ENCODE results near the gene DRC3.
"Not testable (repeated sequence)": the region's sequence is repeated elsewhere in the genome, so short reads cannot be mapped to it uniquely, and the experiment has no call there.

Gene DRC3

GRCh38 chr17:17947966-17948365 lies 24.7 kb upstream of the DRC3 start:
- H3K4me3 ChIP-seq (replicated peaks; ENCODE audit: low read depth, low read length): no peak overlapping the region
- no peak for DNase-seq (ENCODE audit: extremely low read depth, low read depth)
- TF ChIP-seq, protein P1, sequence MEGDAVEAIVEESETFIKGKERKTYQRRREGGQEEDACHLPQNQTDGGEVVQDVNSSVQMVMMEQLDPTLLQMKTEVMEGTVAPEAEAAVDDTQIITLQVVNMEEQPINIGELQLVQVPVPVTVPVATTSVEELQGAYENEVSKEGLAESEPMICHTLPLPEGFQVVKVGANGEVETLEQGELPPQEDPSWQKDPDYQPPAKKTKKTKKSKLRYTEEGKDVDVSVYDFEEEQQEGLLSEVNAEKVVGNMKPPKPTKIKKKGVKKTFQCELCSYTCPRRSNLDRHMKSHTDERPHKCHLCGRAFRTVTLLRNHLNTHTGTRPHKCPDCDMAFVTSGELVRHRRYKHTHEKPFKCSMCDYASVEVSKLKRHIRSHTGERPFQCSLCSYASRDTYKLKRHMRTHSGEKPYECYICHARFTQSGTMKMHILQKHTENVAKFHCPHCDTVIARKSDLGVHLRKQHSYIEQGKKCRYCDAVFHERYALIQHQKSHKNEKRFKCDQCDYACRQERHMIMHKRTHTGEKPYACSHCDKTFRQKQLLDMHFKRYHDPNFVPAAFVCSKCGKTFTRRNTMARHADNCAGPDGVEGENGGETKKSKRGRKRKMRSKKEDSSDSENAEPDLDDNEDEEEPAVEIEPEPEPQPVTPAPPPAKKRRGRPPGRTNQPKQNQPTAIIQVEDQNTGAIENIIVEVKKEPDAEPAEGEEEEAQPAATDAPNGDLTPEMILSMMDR (IDR thresholded peaks at IDR 0.05; ENCODE audit: low read depth, low read length, missing control alignments): no peak

DNA sequence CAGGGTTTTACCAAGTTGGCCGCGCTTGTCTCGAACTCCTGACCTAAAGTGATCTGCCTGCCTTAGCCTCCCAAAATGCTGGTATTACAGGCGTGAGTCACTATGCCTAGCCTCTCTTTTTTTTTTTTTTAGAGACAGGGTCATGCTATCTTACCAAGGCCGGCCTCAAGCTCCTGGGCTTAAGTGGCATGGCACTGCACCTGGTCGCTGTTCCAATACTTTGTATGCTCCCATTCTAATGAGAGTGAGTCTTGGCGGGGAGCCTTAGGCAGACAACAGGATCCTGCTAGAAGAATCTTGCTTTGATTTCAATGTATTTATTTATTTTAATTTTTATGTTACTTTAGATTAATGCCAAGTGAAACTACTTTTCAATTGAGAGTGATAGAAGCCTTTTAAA lies 22.3 kb upstream of the DRC3 start:
- TF ChIP-seq, protein P1 (IDR thresholded peaks at IDR 0.05; ENCODE audit: low read depth, low read length, missing control alignments): no peak
- no peak for DNase-seq (ENCODE audit: extremely low read depth, low read depth)
- no peak overlapping the region for H3K4me3 ChIP-seq (replicated peaks; ENCODE audit: low read depth, low read length)

DNA sequence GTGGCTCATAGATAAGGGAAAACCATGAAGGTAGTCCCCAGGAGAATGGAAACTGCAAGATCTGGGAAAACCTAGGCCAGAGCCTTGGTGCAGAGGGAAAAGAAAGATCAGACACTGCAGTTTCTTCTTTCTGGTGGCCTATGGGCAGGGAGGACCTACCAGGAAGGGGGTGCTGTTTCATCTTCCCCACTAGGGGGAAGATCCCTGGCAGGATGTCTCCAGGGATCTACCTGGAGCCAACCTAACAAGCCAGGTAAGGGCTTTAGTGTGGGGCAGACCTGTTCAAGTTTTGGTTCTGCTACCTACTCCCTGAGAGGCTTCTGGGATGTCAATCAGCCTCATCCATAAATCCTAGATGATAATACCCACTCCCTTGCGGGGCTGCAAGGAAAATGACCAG lies 21.9 kb upstream of the DRC3 start:
- DNase-seq (ENCODE audit: extremely low read depth, low read depth): no peak
- TF ChIP-seq, protein P1 (IDR thresholded peaks at IDR 0.05; ENCODE audit: low read depth, low read length, missing control alignments): peak; percentile 25
- H3K4me3 ChIP-seq (replicated peaks; ENCODE audit: low read depth, low read length): no peak overlapping the region

DNA sequence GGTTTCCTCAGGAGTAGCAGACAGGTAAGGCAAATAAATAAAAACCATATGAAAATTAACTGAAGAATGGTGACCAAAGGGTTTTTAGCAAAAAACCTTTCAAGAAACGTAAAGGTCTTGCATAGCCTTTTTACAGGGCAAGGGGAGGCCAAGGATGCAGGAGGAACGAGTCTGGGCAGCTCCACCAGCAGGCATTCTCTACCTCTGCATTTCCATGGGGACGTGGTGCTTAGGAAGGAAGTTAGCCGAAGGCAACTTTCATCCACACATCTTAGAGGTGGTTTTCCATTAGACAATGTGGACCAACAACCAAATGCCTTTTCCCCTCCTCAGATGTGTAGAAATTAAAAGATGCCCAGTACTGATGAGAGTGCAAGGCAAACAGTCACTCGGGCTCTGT lies 21.1 kb upstream of the DRC3 start:
- no peak overlapping the region for H3K4me3 ChIP-seq (replicated peaks; ENCODE audit: low read depth, low read length)
- no peak for DNase-seq (ENCODE audit: extremely low read depth, low read depth)
- TF ChIP-seq, protein P1 (IDR thresholded peaks at IDR 0.05; ENCODE audit: low read depth, low read length, missing control alignments): no peak

- no peak for DNase-seq (ENCODE audit: extremely low read depth, low read depth)
- TF ChIP-seq, protein P1 (IDR thresholded peaks at IDR 0.05; ENCODE audit: low read depth, low read length, missing control alignments): no peak
- H3K4me3 ChIP-seq (replicated peaks; ENCODE audit: low read depth, low read length): no peak overlapping the region
Observed at GRCh38 chr17:17952691-17953090, 20.0 kb upstream of the DRC3 start.

- H3K4me3 ChIP-seq (replicated peaks; ENCODE audit: low read depth, low read length): no peak overlapping the region
- TF ChIP-seq, protein P1 (IDR thresholded peaks at IDR 0.05; ENCODE audit: low read depth, low read length, missing control alignments): no peak
- no peak for DNase-seq (ENCODE audit: extremely low read depth, low read depth)
Observed at GRCh38 chr17:17954079-17954478, 18.6 kb upstream of the DRC3 start.

GRCh38 chr17:17955790-17956341 lies 16.8 kb upstream of the DRC3 start:
- DNase-seq (ENCODE audit: extremely low read depth, low read depth); H3K4me3 ChIP-seq (replicated peaks; ENCODE audit: low read depth, low read length): not testable (repeated sequence)
